Renal pelvis (tissue), 4 donors: ENCODE data around the gene TIGD1. TPM values are rescaled to one million over a fixed set of nuclear protein-coding genes. Genes with fewer than 3 reads are reported as not detected.
"Not testable (repeated sequence)": the region's sequence is repeated elsewhere in the genome, so short reads cannot be mapped to it uniquely, and the experiment has no call there.

Experiments used
- DNase-seq: peaks from one replicate; pipeline ENCODE4 v3.0.0-alpha.2; 2013
- polyA plus RNA-seq, 3 donors: library from polyadenylated mRNA; unstranded; fragments of 120-200 nt; gene quantifications; one replicate each; pipeline ENCODE4 v1.2.1, GENCODE V29; 2013; ENCODE audit not compliant: insufficient read length in 3 of 3

The TIGD1 gene
- polyA plus RNA-seq, 3 donors = 11.8 to 13.7 (median 12.4) TPM

GRCh38 chr2:232541195-232541960 is 9.0 kb downstream of the TIGD1 start:
- DNase-seq = no peak

- no peak for DNase-seq
Observed at GRCh38 chr2:232540441-232541041, 9.8 kb downstream of the TIGD1 start.

- DNase-seq = peak; percentile 30
Observed at GRCh38 chr2:232539298-232540231, 10.8 kb downstream of the TIGD1 start, which contains the start of gene CHRNG. CHRNG (plus strand) TSS chr2:232539692; CDS start chr2:232539748, 56 bp downstream.

GRCh38 chr2:232538671-232539070 is 11.7 kb downstream of the TIGD1 start:
- DNase-seq = no peak

- no peak for DNase-seq
Observed at GRCh38 chr2:232537499-232537898, 12.9 kb downstream of the TIGD1 start.

GRCh38 chr2:232537079-232537478 is 13.3 kb downstream of the TIGD1 start:
- DNase-seq = no peak

- no peak for DNase-seq
Observed at GRCh38 chr2:232535761-232536530, 14.4 kb downstream of the TIGD1 start.

GRCh38 chr2:232534940-232535651 is 15.3 kb downstream of the TIGD1 start:
- DNase-seq = no peak

GRCh38 chr2:232533944-232534710 is 16.2 kb downstream of the TIGD1 start:
- no peak for DNase-seq

- DNase-seq = not testable (repeated sequence)
Observed at GRCh38 chr2:232532821-232533220, 17.5 kb downstream of the TIGD1 start.

- DNase-seq = no peak
Observed at GRCh38 chr2:232532419-232532818, 17.9 kb downstream of the TIGD1 start.

- no peak for DNase-seq
Observed at GRCh38 chr2:232530626-232531260, 19.6 kb downstream of the TIGD1 start.

- no peak for DNase-seq
Observed at GRCh38 chr2:232529806-232530547, 20.4 kb downstream of the TIGD1 start.

- no peak for DNase-seq
Observed at GRCh38 chr2:232528746-232529460, 21.5 kb downstream of the TIGD1 start.

- no peak for DNase-seq
Observed at GRCh38 chr2:232527905-232528470, 22.4 kb downstream of the TIGD1 start.

GRCh38 chr2:232526372-232526941 is 23.9 kb downstream of the TIGD1 start:
- DNase-seq = no peak

GRCh38 chr2:232525791-232526371 is 24.5 kb downstream of the TIGD1 start, which contains the start of gene CHRND:
CHRND (plus strand) TSS chr2:232526160; CDS start chr2:232526216, 56 bp downstream.
- no peak for DNase-seq
